SKM-1 (cell line): ENCODE results near the gene FTCD.
"Not testable (repeated sequence)": the region's sequence is repeated elsewhere in the genome, so short reads cannot be mapped to it uniquely, and the experiment has no call there.

Source experiments
- DNase-seq: peaks from one replicate; lab custom pipeline; 2025; ENCODE audit not compliant: unreplicated experiment; lab: John Stamatoyannopoulos, UW

FTCD gene

GRCh38 chr21:46140352-46141003, 14.9 kb downstream of the FTCD start:
- not testable (repeated sequence) for DNase-seq

GRCh38 chr21:46139686-46140085, 15.7 kb downstream of the FTCD start:
- DNase-seq: no peak

GRCh38 chr21:46138383-46138970, 16.9 kb downstream of the FTCD start:
- no peak for DNase-seq

GRCh38 chr21:46137908-46138307, 17.5 kb downstream of the FTCD start:
- DNase-seq: no peak

GRCh38 chr21:46136739-46137349, 18.5 kb downstream of the FTCD start:
- DNase-seq: no peak

GRCh38 chr21:46135782-46136395, 19.5 kb downstream of the FTCD start:
- DNase-seq: no peak

GRCh38 chr21:46131838-46132651, 23.3 kb downstream of the FTCD start:
- DNase-seq: no peak

GRCh38 chr21:46131588-46131837, 23.9 kb downstream of the FTCD start:
- DNase-seq: no peak

GRCh38 chr21:46130831-46131587, 24.4 kb downstream of the FTCD start:
- no peak for DNase-seq

- DNase-seq: no peak
Measured at GRCh38 chr21:46129846-46130651, 25.3 kb downstream of the FTCD start.

GRCh38 chr21:46128933-46129571, 26.3 kb downstream of the FTCD start:
- no peak for DNase-seq

GRCh38 chr21:46128106-46128932, 27.1 kb downstream of the FTCD start:
- DNase-seq: no peak

GRCh38 chr21:46127239-46128105, 27.9 kb downstream of the FTCD start:
- no peak for DNase-seq

- DNase-seq: no peak
Measured at GRCh38 chr21:46126309-46127238, 28.8 kb downstream of the FTCD start.

- no peak for DNase-seq
Measured at GRCh38 chr21:46125846-46126301, 29.5 kb downstream of the FTCD start.
